Endothelial cell (in vitro differentiated cells): ENCODE results near the gene LGALS12. TPM values are rescaled to one million over a fixed set of nuclear protein-coding genes. Genes with fewer than 3 reads are reported as not detected.

Experiments used
- DNase-seq: peaks from one replicate; pipeline ENCODE4 v3.0.0; 2021; ENCODE audit warnings: low spot score
- H3K27ac Mint-ChIP-seq: one replicate; pipeline ENCODE4 v1.8.0; 2021; ENCODE audit warnings: mixed read lengths, inconsistent platforms; ENCODE audit not compliant: unreplicated experiment
- H3K27me3 Mint-ChIP-seq: one replicate; pipeline ENCODE4 v1.8.0; 2021; ENCODE audit warnings: mild to moderate bottlenecking, moderate library complexity, mixed read lengths, inconsistent platforms; ENCODE audit not compliant: unreplicated experiment
- H3K36me3 Mint-ChIP-seq: one replicate; pipeline ENCODE4 v1.8.0; 2021; ENCODE audit warnings: mild to moderate bottlenecking, low read depth, mixed read lengths, inconsistent platforms; ENCODE audit not compliant: unreplicated experiment
- H3K4me1 Mint-ChIP-seq: one replicate; pipeline ENCODE4 v1.8.0; 2021; ENCODE audit warnings: mild to moderate bottlenecking, mixed read lengths, inconsistent platforms; ENCODE audit not compliant: unreplicated experiment
- H3K4me3 Mint-ChIP-seq: one replicate; pipeline ENCODE4 v1.8.0; 2021; ENCODE audit warnings: mild to moderate bottlenecking, mixed read lengths, inconsistent platforms; ENCODE audit not compliant: unreplicated experiment
- H3K9me3 Mint-ChIP-seq: one replicate; pipeline ENCODE4 v1.8.0; 2021; ENCODE audit warnings: mixed read lengths, inconsistent platforms; ENCODE audit not compliant: unreplicated experiment
- total RNA-seq: library from RNA; stranded (reverse); fragmentation: NEBNext Ultra II Directional; extraction: Animal tissue kit (Norgen Biotek cat#: 25700); gene quantifications from one replicate; pipeline ENCODE4 v1.2.1, GENCODE V29; 2021; ENCODE audit not compliant: unreplicated experiment
- TF ChIP-seq, protein P1 (sequence below): fragments of 200-600 bp; sonication (generic); IDR thresholded peaks from one replicate; pipeline ENCODE4 v1.5.0; 2021; ENCODE audit warnings: antibody characterized with exemption; ENCODE audit not compliant: unreplicated experiment

Gene LGALS12
- total RNA-seq, 1 donor from 2014 or later = 0.67 TPM

DNA sequence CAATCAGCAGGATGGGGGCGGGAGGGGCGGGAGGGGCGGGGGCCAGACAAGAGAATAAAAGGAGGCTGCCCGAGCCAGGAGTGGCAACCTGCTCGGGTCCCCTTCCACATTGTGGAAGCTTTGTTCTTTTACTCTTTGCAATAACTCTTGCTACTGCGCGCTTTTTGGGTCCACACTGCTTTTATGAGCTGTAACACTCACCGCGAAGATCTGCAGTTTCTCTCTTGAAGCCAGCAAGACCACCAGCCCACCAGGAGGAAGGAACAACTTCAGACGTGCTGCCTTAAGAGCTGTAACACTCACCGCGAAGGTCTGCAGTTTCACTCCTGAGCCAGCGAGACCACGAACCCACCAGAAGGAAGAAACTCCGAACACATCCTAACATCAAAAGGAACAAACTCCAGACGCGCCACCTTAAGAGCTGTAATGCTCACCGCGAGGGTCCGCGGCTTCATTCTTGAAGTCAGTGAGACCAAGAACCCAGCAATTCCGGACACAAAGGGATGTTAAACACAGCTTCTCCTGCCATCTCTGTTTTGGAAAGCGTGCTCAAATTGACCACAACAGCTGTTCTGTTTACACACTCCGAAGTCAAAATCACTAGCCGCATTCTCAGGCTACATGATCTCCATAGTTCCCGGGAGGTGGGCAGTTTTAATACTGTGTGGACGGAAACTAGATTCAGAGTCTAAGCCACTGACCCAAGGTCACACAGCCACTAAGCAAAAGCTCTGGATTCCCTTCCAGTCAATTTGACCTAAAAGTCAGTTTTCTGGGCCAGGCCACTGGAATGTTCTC, 45.4 kb downstream of the LGALS12 start:
- H3K9me3 Mint-ChIP-seq = no peaks in the 10 kb centered on the region
- H3K4me3 Mint-ChIP-seq = no peak overlapping the region
- TF ChIP-seq, protein P1, sequence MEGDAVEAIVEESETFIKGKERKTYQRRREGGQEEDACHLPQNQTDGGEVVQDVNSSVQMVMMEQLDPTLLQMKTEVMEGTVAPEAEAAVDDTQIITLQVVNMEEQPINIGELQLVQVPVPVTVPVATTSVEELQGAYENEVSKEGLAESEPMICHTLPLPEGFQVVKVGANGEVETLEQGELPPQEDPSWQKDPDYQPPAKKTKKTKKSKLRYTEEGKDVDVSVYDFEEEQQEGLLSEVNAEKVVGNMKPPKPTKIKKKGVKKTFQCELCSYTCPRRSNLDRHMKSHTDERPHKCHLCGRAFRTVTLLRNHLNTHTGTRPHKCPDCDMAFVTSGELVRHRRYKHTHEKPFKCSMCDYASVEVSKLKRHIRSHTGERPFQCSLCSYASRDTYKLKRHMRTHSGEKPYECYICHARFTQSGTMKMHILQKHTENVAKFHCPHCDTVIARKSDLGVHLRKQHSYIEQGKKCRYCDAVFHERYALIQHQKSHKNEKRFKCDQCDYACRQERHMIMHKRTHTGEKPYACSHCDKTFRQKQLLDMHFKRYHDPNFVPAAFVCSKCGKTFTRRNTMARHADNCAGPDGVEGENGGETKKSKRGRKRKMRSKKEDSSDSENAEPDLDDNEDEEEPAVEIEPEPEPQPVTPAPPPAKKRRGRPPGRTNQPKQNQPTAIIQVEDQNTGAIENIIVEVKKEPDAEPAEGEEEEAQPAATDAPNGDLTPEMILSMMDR = no peak
- H3K27me3 Mint-ChIP-seq = no peaks in the 10 kb centered on the region
- no peaks in the 10 kb centered on the region for H3K4me1 Mint-ChIP-seq
- no peak overlapping the region for H3K27ac Mint-ChIP-seq
- DNase-seq = no peak
- H3K36me3 Mint-ChIP-seq = peaks cover 8% of the 10 kb centered on the region

DNA sequence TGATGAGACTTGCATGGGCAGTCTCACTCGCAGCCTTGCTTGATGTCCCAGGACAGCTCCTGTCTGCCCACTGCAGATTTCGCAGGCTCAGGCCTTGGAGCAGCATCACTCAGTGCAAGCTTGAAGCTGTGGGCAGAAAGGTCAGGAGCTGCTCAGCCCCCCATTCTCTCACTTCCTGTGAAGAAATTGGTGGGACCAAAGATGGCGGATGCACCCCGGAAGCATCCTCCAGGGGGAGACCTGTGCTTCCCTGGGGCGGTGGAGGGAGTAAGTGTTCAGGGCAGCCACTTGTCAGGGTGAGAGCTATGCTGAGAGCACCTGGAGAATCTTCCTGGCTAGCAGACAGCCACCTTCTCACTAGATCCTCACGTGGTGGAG, 46.0 kb downstream of the LGALS12 start:
- TF ChIP-seq, protein P1 = no peak
- Mint-ChIP-seq H3K27ac (no peak overlapping the region), H3K36me3 (peaks cover 8% of the 10 kb centered on the region), H3K4me1 (no peaks in the 10 kb centered on the region), H3K9me3 (no peaks in the 10 kb centered on the region), H3K4me3 (no peak overlapping the region), H3K27me3 (no peaks in the 10 kb centered on the region)
- DNase-seq = no peak

DNA sequence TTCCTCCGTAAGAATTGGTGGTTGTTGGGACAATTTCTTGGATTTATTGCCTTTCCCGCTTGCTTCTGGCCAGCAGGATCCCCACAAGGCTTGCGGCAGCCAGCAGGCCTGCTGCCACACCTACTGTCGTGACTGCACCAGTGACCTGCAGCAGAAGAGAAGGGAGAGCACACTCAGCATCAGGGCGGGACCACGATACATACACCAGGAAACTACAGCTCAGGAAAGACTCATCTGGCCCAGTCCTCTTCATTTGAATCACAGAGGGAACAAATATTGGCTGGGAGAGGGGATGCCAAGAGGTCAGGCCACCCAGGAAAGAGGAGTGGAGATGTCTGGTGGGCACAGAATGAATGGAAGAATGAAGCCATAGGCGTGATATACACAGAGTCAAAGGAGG, 47.0 kb downstream of the LGALS12 start:
- H3K27ac Mint-ChIP-seq = no peak overlapping the region
- no peaks in the 10 kb centered on the region for H3K4me1 Mint-ChIP-seq
- H3K4me3 Mint-ChIP-seq = no peak overlapping the region
- H3K36me3 Mint-ChIP-seq = peaks cover 8% of the 10 kb centered on the region
- no peaks in the 10 kb centered on the region for H3K27me3 Mint-ChIP-seq
- TF ChIP-seq, protein P1 = no peak
- no peak for DNase-seq
- no peaks in the 10 kb centered on the region for H3K9me3 Mint-ChIP-seq

DNA sequence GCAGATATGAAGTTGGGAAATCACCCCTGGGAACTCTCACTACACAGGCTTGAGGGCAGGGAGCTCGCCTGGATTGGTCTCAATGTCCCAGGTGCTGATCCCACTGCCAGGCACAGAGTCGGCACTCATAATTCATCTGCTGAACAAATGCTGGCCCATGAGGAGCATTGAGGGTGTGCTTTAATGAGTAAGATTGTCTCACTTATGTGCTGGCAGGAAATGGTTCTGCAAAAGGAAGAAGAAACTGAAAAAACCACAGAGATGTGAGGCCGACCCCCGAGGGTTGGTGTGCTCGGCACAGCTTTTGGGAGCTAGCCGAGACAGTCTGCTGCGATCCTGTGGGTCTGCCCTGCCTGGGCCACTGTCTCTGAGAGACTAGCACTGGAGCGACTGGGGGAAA, 47.9 kb downstream of the LGALS12 start:
- Mint-ChIP-seq H3K4me3 (no peak overlapping the region), H3K9me3 (no peaks in the 10 kb centered on the region), H3K27ac (no peak overlapping the region), H3K36me3 (peaks cover 8% of the 10 kb centered on the region), H3K4me1 (no peaks in the 10 kb centered on the region), H3K27me3 (no peaks in the 10 kb centered on the region)
- no peak for DNase-seq
- TF ChIP-seq, protein P1 = no peak

DNA sequence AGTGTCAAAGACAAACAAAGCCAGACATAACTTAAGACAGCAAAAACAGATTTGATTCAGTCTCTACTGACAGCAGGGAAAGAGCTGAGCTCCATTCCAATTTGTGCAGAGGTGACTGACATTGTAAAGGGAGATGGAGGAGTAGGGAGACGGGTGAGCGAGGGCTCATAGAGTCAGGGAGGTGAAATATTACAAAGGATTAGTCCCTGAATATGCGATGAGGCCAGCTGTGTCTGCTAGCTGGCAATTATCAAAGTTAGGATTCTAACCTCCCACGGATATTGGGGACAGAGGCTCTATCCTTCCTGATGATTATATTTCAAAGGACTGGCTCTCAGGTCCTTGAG, 49.0 kb downstream of the LGALS12 start:
- Mint-ChIP-seq H3K4me1 (peaks cover 1% of the 10 kb centered on the region), H3K27me3 (no peaks in the 10 kb centered on the region), H3K4me3 (no peak overlapping the region), H3K27ac (no peak overlapping the region), H3K9me3 (no peaks in the 10 kb centered on the region), H3K36me3 (peaks cover 5% of the 10 kb centered on the region)
- TF ChIP-seq, protein P1 = no peak
- DNase-seq = no peak
